Measurements from ENCODE around the gene HLA-DOA. TPM values are rescaled to one million over a fixed set of nuclear protein-coding genes. Genes with fewer than 3 reads are reported as not detected.

HLA-DOA gene
- total and polyA plus RNA-seq, 4 donors: 0.69 to 3.0 (median 1.6) TPM

DNA sequence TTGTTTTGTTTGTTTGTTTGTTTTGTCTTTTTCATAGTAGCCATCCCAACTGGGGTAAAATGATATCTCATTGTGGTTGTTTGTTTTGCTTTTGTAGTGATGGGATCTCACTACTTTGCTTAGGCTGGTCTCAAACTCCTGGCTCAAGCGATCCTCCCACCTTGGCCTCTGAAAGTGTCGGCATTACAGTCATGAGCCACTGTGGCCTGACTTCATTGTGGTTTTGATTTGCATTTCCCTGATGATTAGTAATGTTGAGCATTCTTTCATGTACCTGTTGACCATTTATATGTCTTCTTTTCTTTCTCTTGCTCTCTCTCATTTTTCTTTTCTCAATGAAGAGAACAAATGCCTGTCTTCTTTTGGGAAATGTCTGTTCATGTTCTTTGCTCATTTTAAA lies 30.8 kb upstream of the HLA-DOA start:
- TF ChIP-seq, protein P1, sequence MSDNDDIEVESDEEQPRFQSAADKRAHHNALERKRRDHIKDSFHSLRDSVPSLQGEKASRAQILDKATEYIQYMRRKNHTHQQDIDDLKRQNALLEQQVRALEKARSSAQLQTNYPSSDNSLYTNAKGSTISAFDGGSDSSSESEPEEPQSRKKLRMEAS (IDR thresholded peaks at IDR 0.05): no peak
- TF ChIP-seq, protein P2, sequence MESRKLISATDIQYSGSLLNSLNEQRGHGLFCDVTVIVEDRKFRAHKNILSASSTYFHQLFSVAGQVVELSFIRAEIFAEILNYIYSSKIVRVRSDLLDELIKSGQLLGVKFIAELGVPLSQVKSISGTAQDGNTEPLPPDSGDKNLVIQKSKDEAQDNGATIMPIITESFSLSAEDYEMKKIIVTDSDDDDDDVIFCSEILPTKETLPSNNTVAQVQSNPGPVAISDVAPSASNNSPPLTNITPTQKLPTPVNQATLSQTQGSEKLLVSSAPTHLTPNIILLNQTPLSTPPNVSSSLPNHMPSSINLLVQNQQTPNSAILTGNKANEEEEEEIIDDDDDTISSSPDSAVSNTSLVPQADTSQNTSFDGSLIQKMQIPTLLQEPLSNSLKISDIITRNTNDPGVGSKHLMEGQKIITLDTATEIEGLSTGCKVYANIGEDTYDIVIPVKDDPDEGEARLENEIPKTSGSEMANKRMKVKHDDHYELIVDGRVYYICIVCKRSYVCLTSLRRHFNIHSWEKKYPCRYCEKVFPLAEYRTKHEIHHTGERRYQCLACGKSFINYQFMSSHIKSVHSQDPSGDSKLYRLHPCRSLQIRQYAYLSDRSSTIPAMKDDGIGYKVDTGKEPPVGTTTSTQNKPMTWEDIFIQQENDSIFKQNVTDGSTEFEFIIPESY (IDR thresholded peaks at IDR 0.05): no peak
- TF ChIP-seq, protein P3, sequence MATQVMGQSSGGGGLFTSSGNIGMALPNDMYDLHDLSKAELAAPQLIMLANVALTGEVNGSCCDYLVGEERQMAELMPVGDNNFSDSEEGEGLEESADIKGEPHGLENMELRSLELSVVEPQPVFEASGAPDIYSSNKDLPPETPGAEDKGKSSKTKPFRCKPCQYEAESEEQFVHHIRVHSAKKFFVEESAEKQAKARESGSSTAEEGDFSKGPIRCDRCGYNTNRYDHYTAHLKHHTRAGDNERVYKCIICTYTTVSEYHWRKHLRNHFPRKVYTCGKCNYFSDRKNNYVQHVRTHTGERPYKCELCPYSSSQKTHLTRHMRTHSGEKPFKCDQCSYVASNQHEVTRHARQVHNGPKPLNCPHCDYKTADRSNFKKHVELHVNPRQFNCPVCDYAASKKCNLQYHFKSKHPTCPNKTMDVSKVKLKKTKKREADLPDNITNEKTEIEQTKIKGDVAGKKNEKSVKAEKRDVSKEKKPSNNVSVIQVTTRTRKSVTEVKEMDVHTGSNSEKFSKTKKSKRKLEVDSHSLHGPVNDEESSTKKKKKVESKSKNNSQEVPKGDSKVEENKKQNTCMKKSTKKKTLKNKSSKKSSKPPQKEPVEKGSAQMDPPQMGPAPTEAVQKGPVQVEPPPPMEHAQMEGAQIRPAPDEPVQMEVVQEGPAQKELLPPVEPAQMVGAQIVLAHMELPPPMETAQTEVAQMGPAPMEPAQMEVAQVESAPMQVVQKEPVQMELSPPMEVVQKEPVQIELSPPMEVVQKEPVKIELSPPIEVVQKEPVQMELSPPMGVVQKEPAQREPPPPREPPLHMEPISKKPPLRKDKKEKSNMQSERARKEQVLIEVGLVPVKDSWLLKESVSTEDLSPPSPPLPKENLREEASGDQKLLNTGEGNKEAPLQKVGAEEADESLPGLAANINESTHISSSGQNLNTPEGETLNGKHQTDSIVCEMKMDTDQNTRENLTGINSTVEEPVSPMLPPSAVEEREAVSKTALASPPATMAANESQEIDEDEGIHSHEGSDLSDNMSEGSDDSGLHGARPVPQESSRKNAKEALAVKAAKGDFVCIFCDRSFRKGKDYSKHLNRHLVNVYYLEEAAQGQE (IDR thresholded peaks at IDR 0.05): no peak
- TF ChIP-seq NR2F2 (IDR thresholded peaks at IDR 0.05): no peak
- TF ChIP-seq FOXA1 (IDR thresholded peaks at IDR 0.05): no peak
- TF ChIP-seq, protein P4, sequence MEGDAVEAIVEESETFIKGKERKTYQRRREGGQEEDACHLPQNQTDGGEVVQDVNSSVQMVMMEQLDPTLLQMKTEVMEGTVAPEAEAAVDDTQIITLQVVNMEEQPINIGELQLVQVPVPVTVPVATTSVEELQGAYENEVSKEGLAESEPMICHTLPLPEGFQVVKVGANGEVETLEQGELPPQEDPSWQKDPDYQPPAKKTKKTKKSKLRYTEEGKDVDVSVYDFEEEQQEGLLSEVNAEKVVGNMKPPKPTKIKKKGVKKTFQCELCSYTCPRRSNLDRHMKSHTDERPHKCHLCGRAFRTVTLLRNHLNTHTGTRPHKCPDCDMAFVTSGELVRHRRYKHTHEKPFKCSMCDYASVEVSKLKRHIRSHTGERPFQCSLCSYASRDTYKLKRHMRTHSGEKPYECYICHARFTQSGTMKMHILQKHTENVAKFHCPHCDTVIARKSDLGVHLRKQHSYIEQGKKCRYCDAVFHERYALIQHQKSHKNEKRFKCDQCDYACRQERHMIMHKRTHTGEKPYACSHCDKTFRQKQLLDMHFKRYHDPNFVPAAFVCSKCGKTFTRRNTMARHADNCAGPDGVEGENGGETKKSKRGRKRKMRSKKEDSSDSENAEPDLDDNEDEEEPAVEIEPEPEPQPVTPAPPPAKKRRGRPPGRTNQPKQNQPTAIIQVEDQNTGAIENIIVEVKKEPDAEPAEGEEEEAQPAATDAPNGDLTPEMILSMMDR (IDR thresholded peaks at IDR 0.05; ENCODE audit: low read depth, low read length, missing input control): no peak
- TF ChIP-seq RAD21 (IDR thresholded peaks at IDR 0.05): no peak
- no peak for TF ChIP-seq FOXA2 (IDR thresholded peaks at IDR 0.05)
- no peak for TF ChIP-seq EGR1 (IDR thresholded peaks at IDR 0.05; ENCODE audit: low read depth in 2 of 2)
- TF ChIP-seq, protein P5, sequence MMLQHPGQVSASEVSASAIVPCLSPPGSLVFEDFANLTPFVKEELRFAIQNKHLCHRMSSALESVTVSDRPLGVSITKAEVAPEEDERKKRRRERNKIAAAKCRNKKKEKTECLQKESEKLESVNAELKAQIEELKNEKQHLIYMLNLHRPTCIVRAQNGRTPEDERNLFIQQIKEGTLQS (IDR thresholded peaks at IDR 0.05): no peak
- TF ChIP-seq SP1 (IDR thresholded peaks at IDR 0.05): no peak
- no peak for TF ChIP-seq TAF1 (conservative IDR thresholded peaks at IDR 0.05)
- no peak for TF ChIP-seq JUND (IDR thresholded peaks at IDR 0.05)
- no peak for TF ChIP-seq HNF4A (conservative IDR thresholded peaks at IDR 0.05)
- no peak for TF ChIP-seq RXRA (IDR thresholded peaks at IDR 0.05)
- Histone ChIP-seq H3K9ac (ENCODE audit: low read depth in 1 of 2, low read length in 2 of 2) (no peak overlapping the region), H3K4me3 (ENCODE audit: low read depth in 1 of 3, low read length in 3 of 3) (no peak overlapping the region), H3K27me3 (ENCODE audit: control insufficient read depth in 4 of 4, insufficient read depth in 4 of 4, low read length in 3 of 4) (no peaks in the 10 kb centered on the region), H3K27ac (ENCODE audit: low read depth in 1 of 2, low read length in 2 of 2) (no peak overlapping the region), H3K36me3 (ENCODE audit: control insufficient read depth in 4 of 4, insufficient read depth in 3 of 4, low read depth in 1 of 4, low read length in 3 of 4) (no peaks in the 10 kb centered on the region), H3K4me1 (ENCODE audit: control insufficient read depth in 4 of 4, insufficient read depth in 4 of 4, low read length in 3 of 4) (peaks cover 3 to 6% (median 5%) of the 10 kb centered on the region in 4 donors), H3K9me3 (ENCODE audit: control insufficient read depth in 4 of 4, low read length in 3 of 4) (no peaks in the 10 kb centered on the region)
- no peak for DNase-seq (ENCODE audit: low spot score)
- WGBS: 90% methylated on average over 2 of the region's 2 CpGs

DNA sequence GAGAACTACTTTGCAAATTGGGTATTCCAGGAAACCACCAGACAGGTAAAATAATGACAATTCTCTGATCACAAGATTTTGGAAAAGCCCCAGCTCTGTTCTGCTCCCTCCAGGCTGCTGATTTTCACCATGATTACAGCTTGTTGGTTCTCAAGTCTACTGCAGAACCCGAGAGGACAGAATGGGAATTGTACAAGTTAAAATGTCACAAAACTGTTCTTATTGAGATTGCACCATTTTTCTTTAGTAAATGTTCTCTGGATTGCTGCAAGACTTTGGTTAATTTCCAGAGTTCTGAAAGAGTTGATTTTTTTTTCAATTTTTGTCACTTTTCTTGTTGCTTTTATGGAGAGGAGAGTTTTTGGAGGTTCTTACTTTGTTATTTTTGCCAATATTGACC lies 27.1 kb upstream of the HLA-DOA start:
- TF ChIP-seq HNF4A (conservative IDR thresholded peaks at IDR 0.05) (peak in 1 of 2 donors; percentile 37), SP1 (IDR thresholded peaks at IDR 0.05) (no peak), FOXA2 (IDR thresholded peaks at IDR 0.05) (no peak), EGR1 (IDR thresholded peaks at IDR 0.05; ENCODE audit: low read depth in 2 of 2) (no peak), YY1 (IDR thresholded peaks at IDR 0.05) (peak; percentile 55), NR2F2 (IDR thresholded peaks at IDR 0.05) (no peak), RAD21 (IDR thresholded peaks at IDR 0.05) (no peak), TAF1 (conservative IDR thresholded peaks at IDR 0.05) (no peak), JUND (IDR thresholded peaks at IDR 0.05) (no peak)
- TF ChIP-seq, protein P4 (IDR thresholded peaks at IDR 0.05; ENCODE audit: low read depth, low read length, missing input control): no peak
- Histone ChIP-seq H3K9ac (ENCODE audit: low read depth in 1 of 2, low read length in 2 of 2) (no peak overlapping the region), H3K27me3 (ENCODE audit: control insufficient read depth in 4 of 4, insufficient read depth in 4 of 4, low read length in 3 of 4) (no peaks in the 10 kb centered on the region), H3K4me1 (ENCODE audit: control insufficient read depth in 4 of 4, insufficient read depth in 4 of 4, low read length in 3 of 4) (peaks cover 3 to 6% (median 5%) of the 10 kb centered on the region in 4 donors), H3K9me3 (ENCODE audit: control insufficient read depth in 4 of 4, low read length in 3 of 4) (no peaks in the 10 kb centered on the region), H3K36me3 (ENCODE audit: control insufficient read depth in 4 of 4, insufficient read depth in 3 of 4, low read depth in 1 of 4, low read length in 3 of 4) (no peaks in the 10 kb centered on the region), H3K27ac (ENCODE audit: low read depth in 1 of 2, low read length in 2 of 2) (no peak overlapping the region), H3K4me3 (ENCODE audit: low read depth in 1 of 3, low read length in 3 of 3) (no peak overlapping the region)
- WGBS: 34% methylated on average over 1 of the region's 1 CpG
- DNase-seq (ENCODE audit: low spot score): no peak

All from liver (tissue), 9 donors.